ENCODE measurements around the gene CDKAL1.

GRCh38 chr6:21149470-21149869 lies 615.2 kb downstream of the CDKAL1 start:
- TF ChIP-seq CTCF (IDR thresholded peaks at IDR 0.05; ENCODE audit: low read depth, low read length, missing input control) (no peak), REST (IDR thresholded peaks at IDR 0.05) (no peak), RXRA (IDR thresholded peaks at IDR 0.05) (no peak), HNF4A (conservative IDR thresholded peaks at IDR 0.05) (no peak), TAF1 (conservative IDR thresholded peaks at IDR 0.05) (no peak), MAX (IDR thresholded peaks at IDR 0.05) (no peak), SP1 (IDR thresholded peaks at IDR 0.05) (no peak), RAD21 (IDR thresholded peaks at IDR 0.05) (no peak)

Data from liver (tissue), 3 donors.